HG03060 (cell line): ENCODE measurements around the gene RASAL1.

Experiments
- ATAC-seq: cut with Tn5 transposase; IDR thresholded peaks from one replicate; pipeline ENCODE4 v1.9.1; 2021; ENCODE audit warnings: low read depth, moderate number of reproducible peaks; ENCODE audit not compliant: unreplicated experiment

Gene RASAL1, protein sequence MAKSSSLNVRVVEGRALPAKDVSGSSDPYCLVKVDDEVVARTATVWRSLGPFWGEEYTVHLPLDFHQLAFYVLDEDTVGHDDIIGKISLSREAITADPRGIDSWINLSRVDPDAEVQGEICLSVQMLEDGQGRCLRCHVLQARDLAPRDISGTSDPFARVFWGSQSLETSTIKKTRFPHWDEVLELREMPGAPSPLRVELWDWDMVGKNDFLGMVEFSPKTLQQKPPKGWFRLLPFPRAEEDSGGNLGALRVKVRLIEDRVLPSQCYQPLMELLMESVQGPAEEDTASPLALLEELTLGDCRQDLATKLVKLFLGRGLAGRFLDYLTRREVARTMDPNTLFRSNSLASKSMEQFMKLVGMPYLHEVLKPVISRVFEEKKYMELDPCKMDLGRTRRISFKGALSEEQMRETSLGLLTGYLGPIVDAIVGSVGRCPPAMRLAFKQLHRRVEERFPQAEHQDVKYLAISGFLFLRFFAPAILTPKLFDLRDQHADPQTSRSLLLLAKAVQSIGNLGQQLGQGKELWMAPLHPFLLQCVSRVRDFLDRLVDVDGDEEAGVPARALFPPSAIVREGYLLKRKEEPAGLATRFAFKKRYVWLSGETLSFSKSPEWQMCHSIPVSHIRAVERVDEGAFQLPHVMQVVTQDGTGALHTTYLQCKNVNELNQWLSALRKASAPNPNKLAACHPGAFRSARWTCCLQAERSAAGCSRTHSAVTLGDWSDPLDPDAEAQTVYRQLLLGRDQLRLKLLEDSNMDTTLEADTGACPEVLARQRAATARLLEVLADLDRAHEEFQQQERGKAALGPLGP

GRCh38 chr12:113135178-113136127 is at the start of gene RASAL1:
Gene RASAL1 (minus strand): TSS chr12:113135761. CDS start chr12:113135462, 299 bp downstream.
- ATAC-seq, result no peak

GRCh38 chr12:113184900-113185179 is 49.3 kb upstream of the RASAL1 start:
- ATAC-seq, result no peak

DNA sequence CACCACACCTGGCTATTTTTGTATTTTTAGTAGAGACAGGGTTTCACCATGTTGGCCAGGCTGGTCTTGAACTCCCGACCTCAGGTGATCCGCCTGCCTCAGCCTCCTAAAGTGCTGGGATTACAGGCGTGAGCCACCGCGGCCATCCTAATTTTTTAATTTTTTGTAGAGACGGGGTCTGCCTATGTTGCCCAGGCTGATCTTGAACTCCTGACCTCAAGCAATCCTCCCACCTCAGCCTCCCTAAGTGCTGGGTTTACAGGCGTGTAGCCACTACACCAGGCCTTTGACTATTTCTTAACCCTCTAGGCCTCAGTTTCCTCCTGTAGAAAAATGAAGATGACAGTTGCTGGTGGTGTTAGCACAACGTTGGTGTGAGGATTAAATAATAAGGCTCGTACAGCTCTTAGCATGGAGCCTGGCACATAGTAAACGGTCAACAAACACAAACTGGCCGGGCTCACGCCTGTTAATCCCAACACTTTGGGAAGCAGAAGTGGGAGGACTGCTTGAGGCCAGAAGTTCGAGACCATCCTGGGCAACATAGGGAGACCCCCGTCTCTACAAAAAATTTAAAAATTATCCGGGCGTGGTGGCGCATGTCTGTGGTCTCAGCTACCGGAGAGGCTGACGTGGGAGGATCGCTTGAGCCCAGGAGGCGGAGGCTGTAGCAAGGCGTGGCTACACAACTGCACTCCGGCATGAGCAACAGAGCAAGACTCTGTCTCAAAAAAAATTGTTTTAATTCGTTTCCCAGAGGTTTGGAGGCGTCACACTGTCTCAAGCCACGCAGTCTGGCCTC is 48.7 kb upstream of the RASAL1 start:
- ATAC-seq, result no peak

DNA sequence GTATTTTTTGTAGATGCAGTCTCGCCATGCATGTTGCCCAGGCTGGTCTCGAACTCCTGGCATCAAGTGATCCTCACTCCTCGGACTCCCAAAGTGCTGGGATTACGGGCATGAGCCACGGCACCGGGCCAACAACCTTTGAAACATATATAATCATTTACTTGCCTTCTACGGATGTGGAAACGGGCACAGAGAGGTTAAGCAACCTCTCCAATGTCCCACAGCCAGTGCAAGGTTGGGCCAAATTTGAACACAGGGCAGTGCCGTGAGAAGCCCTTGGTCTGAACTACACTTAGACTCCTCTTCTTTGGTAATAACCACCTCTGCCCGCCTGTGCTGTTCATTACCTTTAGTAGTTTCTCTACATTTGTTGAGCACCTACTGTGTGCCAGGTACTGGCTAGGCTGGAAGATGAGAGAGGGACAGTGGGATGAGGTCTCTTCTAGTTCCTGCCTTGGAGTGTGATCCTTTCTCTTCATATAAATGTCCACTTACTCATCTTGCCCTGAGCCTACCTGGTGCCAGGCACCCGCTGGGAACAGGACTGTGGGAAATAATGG is 47.5 kb upstream of the RASAL1 start:
- no peak for ATAC-seq

GRCh38 chr12:113181975-113182374 is 46.4 kb upstream of the RASAL1 start:
- ATAC-seq, result no peak

GRCh38 chr12:113180333-113180732 is 44.8 kb upstream of the RASAL1 start:
- no peak for ATAC-seq

GRCh38 chr12:113179023-113179422 is 43.5 kb upstream of the RASAL1 start:
- no peak for ATAC-seq

GRCh38 chr12:113174461-113175384 is 39.2 kb upstream of the RASAL1 start:
- ATAC-seq, result no peak

DNA sequence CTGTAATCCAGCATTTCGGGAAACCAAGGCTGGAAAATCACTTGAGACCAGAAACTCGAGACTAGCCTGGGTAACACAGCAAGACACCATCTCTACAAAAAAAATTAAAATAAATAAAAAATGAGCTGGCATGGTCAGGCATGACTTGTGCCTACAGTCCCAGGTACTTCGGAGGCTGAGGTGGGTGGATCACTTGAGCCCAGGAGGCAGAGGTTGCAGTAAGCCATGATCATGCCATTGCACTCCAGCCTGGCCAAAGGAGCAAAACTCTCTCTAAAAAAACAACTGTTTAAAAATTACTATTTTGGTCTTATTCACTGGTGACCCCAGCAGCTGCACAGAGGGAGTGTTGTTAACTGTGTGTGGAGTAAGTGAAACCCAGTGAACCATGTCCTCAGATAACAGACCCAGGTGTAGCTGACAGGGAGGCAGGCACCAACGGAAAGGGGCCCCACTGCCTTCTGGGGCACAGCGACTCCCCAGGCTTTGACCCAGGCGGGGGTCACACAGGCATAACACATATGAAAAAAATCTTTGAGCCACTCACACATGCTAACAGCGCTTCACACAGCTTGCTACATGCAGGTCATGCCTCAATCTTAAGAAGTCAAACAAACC is 37.6 kb upstream of the RASAL1 start:
- ATAC-seq, result no peak

GRCh38 chr12:113172185-113172584 is 36.6 kb upstream of the RASAL1 start:
- ATAC-seq, result no peak

GRCh38 chr12:113171543-113171942 is 36.0 kb upstream of the RASAL1 start:
- ATAC-seq, result no peak

DNA sequence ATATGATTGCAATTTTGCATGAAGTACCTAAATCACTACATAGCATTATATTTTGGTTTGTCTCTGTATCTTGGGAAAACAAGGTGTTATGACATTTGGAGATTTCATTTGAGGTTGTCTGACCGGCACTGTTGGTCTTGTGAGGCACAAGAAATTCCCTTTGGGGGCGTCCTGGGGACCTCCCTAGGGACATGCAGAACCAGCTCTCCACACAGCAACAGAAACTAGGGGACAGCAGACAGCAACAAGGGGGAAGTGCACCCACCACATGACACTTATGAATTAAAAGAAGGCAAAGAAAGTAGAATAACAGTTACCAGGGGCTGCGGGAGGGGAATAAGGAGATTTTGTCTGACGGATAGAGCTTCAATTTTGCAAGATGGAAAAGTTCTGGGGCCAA is 35.4 kb upstream of the RASAL1 start:
- ATAC-seq, result no peak

DNA sequence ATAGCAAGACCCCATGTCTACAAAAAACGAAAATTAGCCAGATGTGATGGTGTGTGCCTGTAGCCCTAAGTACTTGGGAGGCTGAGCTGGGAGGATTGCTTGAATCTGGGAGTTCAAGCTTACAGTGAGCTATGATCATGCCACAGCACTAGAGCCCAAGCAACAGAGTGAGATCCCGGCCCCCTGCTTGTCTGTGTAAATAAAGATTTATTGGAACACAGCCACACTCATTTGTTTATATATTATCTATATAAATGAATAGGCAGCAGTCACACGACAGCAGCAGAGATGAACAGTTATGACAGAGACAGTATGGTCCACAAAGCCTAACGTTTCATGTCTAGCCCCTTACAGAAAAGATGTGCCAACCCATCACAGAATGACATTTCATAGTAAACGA is 34.9 kb upstream of the RASAL1 start:
- no peak for ATAC-seq

- no peak for ATAC-seq
These were observed 34.1 kb upstream of the RASAL1 start for GRCh38 chr12:113169697-113170096.

GRCh38 chr12:113167868-113168267 is 32.3 kb upstream of the RASAL1 start:
- no peak for ATAC-seq

DNA sequence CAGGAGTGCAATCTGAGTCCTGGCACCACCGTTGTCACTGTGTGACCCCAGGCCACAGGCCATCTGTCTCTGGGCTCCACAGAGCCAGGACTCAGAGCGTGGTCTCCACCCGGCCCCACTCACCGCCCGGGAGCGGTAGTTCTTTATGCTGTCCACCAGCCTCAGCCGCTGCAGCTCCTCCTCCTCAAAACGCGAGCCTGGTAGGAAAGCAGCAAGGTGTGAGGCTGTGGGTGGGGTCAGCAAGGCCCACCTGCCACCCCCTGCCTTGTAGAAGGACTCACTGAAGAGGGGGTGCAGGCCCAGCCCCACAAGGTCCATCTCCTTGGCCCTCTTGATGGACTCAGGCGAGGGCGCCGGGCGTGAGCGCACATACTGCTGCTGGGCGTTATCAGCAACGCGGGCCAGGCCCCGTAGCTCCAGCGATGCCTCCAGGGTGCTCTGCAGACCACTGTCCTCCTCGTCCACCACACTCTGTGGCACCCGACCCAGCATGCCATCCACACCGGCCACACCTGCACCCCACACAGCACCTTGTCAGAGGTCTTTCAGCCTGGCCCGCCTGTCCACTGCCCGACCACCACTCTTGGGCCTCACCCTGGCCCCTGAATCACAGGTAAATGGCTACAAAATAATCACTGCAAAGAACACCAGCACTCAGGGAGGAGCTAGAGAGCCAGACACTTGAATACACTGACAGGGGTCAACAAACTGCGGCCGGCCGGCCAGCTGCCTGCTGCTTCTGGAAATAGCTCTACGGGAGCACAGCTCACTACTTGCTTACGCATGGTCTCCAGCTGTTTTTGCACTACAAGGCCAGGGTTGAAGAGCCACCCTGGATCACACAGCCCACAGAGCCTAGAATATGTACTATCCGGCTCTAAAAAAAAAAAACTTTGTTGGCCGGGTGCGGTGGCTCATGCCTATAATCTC is 30.2 kb upstream of the RASAL1 start:
- no peak for ATAC-seq

DNA sequence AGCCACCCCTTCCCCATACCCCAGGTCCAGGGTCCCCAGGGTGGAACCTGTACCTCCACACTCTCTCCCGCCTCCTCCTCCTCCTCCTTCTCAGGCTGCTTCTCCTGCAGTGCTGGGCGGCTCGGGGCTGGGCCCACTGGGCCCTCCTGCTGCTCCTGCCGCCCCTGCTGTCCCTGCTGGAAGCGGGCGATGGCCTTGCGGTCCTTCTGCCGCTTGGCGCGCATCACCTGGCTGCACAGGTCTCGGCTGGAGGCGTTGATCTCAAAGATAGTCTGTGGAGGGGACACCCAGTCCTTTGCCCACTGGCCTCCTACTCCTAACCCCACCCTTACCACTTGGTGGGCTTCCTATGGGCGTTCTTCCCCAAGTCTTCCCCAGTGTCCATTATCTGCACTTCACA is 28.5 kb upstream of the RASAL1 start:
- no peak for ATAC-seq
